Activated CD8-positive, alpha-beta memory T cell treated with anti-CD3 and anti-CD28 coated beads for 4 hours (primary cell): ENCODE data around the gene KCNC1.
A peak's percentile ranks its signal among the peaks of the same experiment; 100 is the strongest.

Experiments
- DNase-seq, 2 donors: peaks; one replicate each; pipeline ENCODE4 v3.0.0-alpha.2; 2020; ENCODE audit warnings: low read depth in 2 of 2

The KCNC1 gene

DNA sequence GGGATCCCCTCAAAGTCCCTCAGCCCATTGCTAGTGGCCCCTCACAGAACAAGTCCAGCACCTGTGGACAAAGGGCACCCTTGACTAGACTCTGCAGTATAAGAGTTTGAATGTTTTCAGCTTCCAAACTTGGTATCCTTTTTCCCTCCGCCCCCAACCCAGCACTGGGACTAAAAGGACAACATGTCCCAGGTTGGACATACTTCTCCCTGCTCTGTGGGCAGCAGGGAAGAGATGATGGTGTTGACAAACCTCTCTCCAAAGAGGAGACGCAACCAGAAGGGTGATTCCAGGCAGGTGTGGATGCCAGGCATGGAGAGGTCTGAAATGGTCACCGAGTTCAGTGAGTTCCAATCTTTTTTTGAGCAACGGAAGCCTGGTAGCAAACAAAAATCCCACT is 19.7 kb upstream of the KCNC1 start:
- DNase-seq, result no peak

DNA sequence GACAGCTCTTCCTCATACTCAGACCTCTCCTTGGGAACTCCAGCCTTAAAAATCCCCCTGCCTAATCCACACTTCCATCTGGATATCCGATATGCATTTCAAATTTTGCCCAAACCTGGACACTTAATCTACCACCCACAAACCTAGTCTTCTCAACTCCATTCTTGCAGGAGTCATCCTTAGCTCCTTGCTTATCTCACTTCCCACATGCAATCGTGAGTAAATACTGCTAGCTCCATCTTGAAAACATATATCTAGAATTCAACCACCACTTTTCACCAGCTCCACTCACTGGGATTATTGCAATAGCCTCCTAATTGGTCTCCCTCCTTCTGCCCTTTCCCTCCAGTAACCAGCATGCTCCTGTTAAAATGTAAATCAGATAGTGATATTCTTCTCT is 17.8 kb upstream of the KCNC1 start:
- no peak for DNase-seq

DNA sequence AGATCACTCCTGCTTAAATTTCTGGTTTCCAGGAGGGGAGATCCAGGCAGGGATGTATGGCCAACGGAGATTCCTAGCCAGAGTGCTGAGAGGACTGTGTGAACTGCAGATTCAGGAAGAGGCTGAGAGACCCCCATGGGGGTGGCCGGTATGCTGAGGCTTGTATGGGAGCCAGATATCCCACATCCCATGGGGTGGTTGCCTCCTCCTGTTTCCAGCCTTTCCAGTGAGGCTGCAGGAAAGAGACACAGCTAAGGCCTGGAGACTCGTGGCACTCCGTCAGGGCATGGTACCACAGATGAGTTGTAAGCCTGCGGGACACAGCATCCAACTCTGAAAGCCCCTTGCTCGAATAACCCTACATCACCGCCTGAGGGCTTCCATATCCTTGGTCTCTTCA is 16.6 kb upstream of the KCNC1 start:
- DNase-seq, result no peak

DNA sequence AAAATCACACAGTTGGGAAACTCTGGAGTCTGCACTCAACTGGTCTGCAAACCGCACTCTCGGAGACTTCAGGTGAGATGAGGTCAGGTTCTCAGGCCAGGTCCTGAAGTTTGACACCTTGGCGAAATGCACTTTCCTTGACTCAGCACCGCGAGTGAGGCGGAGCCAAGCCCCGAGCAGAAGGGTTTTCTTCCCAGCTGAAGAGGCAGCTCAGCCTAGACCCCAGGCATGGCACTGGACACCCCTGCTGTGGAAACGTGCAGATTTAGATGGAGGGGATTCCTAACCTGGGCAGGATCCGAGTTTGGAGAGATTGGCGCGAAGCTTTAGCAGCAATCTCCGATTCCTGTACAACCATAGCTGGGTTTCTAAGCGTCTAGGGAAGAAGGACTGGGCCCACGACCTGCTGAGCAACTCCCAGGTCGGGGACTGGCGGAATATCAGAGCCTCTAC is 16.0 kb upstream of the KCNC1 start:
- no peak for DNase-seq

DNA sequence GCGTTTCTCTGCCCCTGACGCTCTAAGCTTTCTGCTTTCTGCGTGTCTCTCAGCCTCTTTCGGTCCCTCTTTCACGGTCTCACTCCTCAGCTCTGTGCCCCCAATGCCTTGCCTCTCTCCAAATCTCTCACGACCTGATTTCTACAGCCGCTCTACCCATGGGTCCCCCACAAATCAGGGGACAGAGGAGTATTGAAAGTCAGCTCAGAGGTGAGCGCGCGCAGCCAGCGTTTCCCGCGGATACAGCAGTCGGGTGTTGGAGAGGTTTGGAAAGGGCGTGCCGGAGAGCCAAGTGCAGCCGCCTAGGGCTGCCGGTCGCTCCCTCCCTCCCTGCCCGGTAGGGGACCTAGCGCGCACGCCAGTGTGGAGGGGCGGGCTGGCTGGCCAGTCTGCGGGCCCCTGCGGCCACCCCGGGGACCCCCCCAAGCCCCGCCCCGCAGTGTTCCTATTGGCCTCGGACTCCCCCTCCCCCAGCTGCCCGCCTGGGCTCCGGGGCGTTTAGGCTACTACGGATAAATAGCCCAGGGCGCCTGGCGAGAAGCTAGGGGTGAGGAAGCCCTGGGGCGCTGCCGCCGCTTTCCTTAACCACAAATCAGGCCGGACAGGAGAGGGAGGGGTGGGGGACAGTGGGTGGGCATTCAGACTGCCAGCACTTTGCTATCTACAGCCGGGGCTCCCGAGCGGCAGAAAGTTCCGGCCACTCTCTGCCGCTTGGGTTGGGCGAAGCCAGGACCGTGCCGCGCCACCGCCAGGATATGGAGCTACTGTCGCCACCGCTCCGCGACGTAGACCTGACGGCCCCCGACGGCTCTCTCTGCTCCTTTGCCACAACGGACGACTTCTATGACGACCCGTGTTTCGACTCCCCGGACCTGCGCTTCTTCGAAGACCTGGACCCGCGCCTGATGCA is 15.3 kb upstream of the KCNC1 start, which contains the start of gene MYOD1:
Gene MYOD1, plus strand, starts transcription at position 544 of the 910 bp plus-strand sequence. Its CDS starts 212 bp downstream, at position 756.
- DNase-seq, result no peak

DNA sequence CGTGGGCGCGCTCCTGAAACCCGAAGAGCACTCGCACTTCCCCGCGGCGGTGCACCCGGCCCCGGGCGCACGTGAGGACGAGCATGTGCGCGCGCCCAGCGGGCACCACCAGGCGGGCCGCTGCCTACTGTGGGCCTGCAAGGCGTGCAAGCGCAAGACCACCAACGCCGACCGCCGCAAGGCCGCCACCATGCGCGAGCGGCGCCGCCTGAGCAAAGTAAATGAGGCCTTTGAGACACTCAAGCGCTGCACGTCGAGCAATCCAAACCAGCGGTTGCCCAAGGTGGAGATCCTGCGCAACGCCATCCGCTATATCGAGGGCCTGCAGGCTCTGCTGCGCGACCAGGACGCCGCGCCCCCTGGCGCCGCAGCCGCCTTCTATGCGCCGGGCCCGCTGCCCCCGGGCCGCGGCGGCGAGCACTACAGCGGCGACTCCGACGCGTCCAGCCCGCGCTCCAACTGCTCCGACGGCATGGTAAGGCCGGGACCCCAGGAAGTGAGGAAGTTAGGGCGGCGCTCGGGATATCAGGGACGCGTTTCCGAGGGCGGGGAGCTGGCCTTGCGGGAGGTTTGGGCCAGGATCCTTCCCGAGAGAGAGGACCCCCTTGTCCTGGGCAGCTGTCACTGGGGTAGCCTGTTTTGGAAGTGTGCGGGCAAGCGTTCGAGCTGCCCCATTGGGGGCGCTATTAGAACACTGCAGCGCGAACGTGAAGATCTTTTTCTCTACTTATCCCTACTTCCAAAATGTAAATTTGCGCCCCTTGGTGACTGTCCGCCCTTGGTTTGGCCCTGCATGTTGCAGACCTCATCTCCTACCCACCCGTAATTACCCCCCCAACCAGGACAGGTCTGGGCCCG is 14.4 kb upstream of the KCNC1 start:
- no peak for DNase-seq

DNA sequence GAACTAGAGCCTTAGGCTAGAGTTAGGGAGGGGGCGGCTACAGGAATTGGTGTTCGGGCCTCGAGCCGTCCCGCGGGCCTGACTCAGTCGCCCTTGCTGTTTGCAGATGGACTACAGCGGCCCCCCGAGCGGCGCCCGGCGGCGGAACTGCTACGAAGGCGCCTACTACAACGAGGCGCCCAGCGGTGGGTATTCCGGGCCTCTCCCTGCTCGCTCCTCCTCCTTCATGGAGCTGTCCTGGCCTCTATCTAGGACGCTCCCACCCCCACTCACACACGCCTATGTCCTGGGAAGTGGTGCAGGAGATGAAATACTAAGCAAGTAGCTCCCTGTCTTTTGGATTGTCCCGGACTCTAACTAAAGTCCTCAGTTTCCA is 13.8 kb upstream of the KCNC1 start:
- no peak for DNase-seq

DNA sequence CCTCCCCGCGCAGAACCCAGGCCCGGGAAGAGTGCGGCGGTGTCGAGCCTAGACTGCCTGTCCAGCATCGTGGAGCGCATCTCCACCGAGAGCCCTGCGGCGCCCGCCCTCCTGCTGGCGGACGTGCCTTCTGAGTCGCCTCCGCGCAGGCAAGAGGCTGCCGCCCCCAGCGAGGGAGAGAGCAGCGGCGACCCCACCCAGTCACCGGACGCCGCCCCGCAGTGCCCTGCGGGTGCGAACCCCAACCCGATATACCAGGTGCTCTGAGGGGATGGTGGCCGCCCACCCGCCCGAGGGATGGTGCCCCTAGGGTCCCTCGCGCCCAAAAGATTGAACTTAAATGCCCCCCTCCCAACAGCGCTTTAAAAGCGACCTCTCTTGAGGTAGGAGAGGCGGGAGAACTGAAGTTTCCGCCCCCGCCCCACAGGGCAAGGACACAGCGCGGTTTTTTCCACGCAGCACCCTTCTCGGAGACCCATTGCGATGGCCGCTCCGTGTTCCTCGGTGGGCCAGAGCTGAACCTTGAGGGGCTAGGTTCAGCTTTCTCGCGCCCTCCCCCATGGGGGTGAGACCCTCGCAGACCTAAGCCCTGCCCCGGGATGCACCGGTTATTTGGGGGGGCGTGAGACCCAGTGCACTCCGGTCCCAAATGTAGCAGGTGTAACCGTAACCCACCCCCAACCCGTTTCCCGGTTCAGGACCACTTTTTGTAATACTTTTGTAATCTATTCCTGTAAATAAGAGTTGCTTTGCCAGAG is 13.2 kb upstream of the KCNC1 start:
- no peak for DNase-seq

DNA sequence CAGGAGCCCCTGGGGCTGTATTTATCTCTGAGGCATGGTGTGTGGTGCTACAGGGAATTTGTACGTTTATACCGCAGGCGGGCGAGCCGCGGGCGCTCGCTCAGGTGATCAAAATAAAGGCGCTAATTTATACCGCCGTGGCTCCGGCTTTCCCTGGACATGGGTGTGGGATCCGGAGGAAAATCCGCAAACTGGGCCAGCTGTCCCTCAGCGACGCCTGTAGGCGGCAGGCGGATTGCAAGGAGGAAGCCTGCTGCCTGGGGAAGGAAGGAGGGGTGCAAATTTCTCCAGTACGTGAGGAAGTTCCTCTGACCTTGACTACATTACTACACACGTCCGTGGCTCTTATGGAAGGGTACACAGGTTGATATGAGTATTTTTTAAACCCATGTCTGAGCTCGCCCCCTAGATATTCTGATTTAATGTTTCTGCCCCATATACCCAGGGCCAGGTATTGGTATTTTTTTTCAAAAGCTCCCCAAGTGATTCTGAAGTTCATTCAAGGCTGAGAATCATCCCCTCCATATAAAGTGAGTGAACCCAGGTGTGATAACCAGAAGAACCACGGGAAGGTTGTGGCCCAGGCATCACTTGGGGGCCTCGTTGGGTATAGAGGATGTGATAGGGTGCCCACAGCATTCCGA is 12.5 kb upstream of the KCNC1 start:
- no peak for DNase-seq

DNA sequence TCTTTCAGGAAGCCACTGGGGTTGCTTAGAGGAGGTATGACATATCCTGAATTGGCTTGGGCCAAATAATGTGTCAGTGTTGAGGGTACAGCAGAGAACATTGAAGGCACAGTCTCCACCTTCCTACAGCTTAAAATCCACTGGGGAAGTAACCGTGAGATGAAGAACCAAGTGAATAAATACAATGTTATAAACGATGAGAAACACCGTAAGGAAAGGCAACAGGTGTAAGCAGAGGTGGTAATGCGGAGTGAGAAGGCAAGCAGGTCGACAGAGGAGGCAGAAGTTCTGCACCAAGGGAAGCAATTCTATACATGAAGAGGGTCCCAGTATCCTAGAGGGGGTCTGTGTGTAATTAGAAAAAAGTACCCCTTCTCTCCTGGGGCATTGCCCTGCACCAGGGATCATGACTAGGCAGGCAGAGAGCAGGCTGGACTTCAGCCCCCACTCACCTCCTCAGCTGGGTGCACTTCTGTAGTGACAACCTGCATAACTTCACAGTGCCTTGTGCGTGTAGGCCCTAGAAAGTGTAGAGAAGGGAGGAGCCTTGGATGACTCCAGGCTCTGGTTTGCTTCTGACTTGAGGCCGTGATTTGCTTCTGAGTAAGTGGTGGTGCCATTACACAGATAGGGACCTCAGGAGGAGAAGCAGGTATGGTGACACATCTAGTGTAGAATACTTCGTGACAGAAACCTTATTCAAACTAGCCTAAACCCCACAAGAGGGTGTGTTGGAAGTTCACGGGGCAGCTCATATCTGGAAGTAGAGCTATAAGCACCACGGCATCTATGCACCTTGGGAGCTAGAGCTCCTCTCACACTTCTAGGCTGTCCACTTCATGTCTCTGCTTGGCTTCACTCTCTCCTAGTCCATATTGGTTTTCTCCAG is 10.3 kb upstream of the KCNC1 start:
- DNase-seq, result no peak

DNA sequence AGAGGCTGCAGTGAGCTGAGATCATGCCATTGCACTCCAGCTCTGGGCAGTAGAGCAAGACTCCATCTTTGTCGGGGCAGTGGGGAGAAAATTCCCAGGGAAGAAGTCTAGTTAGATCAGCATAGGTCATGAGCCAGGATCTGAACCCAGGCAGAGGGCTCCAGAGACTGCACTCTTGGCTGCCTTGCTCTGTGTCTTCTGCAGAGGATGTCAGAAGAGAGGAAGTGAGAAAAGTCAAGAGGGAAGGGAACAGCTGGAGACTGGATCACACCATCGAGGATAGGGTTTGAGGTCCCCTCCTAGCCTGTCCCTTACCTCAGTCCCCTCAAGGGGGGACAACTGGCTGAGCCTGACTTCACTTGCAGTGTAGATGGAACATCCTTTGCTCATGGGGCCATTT is 9.4 kb upstream of the KCNC1 start:
- DNase-seq, result no peak

DNA sequence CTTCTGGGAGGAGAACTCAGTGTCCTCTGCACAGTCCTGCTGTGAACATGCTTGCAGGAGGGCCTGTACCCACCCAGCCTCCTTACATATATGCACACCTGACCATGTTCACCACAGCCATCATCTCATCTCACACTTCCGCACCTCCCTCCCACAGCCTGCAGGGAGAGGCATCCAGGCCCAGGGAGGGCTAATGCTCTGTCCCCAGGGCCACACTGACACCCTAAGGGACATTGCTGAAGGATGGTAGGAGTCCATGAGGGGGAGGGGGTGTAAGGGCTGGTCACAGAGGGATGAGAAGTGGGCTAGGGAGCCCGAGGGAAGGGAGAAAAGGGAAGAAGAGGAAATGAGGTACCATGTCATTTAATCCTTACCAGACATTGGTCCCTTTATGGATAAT is 4.4 kb upstream of the KCNC1 start:
- no peak for DNase-seq

DNA sequence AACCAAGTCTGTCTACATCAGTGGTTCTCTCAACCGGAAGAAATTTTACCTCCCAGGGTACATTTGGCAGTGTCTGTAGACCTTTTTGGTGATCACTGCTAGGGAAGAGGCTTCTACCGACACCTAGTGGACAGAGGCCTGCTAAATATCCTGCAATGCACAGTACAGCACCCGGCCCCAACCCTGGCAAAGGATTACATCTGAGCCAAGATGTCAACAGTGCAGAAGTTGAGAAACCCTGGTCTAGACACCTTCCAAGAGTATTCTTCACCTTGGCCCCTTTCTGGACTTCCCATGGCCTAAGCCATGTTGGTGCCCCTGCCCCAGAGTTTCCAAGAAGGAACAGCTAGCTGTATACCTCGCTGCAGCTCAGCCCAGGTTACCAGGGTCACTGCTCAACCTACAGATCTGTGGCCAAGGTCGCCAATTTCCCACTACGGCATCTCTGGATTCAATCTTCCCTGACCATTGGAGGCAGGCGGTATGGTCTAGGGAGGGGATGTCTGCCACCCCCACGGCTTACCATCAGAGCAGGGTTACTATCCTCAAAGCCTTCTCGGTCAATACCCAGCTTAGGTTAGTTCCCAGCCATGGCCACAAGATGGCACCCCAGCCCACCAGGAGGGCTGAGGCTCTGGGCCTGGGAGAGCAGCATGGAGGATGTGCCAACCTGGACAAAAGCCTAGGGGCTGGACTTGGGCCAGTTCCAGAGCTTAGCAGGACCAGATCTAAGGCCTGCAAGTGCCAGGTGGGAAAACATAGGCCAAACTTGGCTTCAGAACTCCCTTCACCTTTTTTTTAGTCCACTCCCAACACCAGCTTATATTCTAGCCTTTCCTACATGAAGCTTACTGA is 3.7 kb upstream of the KCNC1 start:
- DNase-seq, result peak in 1 of 2 donors; percentile 6

DNA sequence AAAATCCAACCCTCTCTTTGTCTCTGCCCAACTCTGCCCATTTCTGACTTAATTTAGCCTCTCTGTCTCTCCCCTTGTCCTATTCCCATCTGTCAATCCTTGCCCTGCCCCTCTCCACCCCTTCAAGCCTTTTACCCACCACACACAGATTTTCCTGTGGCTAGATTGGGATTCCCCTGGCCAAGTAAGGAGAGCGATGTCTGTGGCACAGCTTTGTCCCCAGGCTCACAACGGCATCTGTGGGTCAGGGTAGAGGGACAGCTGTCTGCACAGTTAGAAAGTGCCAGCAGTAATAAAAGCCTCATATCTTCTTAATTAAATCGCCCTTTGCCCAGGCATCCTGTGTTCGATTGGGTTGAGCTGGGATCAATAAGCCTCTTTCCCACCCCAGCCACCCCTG is 1.3 kb upstream of the KCNC1 start:
- DNase-seq, result no peak

DNA sequence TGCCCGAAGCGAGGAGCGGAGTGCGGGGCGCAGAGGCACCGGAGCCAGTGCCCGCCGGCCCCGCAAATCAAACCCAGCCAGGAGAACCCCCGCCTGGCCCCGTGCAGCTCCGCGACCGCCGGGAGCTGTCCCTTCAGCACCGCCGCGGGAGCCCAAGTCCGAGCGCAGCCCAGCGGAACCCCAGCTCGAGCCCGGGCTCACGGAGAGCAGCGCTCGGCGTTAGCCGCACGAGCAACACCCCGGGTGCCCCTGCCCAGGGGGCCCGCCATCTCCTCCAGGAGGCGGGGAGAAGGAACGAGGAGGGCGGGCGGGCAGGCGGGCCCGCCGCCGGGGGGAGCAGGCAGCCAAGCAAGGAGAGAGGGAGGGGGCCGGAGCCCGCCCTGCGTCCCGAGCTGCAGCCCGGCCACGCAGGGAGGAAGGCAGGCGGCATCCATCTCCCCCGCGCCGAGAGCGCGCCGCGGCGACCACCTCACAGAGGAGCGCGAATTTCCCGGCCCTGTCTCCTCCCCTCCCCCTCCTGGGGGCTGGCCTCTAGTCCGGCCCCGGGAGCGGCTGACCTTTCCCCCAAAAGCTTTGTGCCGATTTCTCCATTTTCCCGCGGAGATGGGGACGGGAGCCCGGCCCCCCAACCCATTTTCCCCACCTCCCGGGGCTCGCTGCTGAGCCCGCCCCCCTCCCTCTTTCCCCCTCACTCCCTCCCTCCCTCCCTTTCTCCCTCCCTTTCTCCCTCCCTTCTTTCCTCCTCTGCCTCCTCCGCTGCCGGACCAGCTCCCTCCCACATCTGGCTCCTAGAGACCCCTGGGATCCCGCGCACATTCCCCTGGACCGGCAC is 621 bp downstream of the KCNC1 start:
- no peak for DNase-seq

DNA sequence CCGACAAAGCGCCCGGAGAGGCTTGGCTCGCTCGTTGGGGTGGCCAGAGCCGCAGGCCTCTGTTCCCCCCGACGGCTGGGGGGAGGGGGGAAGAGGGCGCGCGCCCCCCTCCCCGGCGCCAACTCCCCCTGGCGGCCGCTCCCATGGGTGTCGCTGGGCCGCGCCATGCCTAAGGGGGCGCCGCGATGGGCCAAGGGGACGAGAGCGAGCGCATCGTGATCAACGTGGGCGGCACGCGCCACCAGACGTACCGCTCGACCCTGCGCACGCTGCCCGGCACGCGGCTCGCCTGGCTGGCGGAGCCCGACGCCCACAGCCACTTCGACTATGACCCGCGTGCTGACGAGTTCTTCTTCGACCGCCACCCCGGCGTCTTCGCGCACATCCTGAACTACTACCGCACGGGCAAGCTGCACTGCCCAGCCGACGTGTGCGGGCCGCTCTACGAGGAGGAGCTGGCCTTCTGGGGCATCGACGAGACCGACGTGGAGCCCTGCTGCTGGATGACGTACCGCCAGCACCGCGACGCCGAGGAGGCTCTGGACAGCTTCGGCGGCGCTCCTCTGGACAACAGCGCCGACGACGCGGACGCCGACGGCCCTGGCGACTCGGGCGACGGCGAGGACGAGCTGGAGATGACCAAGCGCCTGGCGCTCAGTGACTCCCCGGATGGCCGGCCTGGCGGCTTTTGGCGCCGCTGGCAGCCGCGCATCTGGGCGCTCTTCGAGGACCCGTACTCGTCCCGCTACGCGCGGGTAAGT is 1.4 kb downstream of the KCNC1 start:
- DNase-seq, result no peak

DNA sequence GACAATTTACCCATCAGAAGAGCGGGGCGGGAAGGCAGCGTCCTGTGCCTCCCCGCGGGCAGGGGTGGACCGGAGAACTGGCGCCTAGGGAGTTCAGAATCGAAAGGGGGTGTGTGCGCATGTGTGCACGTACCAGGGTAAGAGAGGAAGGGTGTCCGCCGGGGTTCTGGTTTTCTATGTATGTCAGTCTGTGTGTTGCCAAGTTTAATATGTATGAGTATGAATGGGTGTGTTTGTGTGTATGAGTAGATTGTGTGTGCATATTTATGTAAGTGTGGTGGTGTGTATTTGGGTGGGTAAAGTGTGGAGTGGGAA is 2.0 kb downstream of the KCNC1 start:
- DNase-seq, result no peak
